ENCODE results near the gene RARA.

The RARA gene

GRCh38 chr17:40331743-40332641 is 23.0 kb downstream of the RARA start:
- Histone ChIP-seq H3K4me3 (peak overlapping the region in 5 of 10 experiments; percentile 22 to 64 (median 46); a peak in 10 of 20 replicates), H3K27ac (peak overlapping the region; percentile 48 to 99 (median 73)), H4K20me1 (peaks cover 0 to 23% (median 0%) of the 10 kb centered on the region in 11 experiments; a peak in 7 of 22 replicates), H3K9me3 (replicated peaks in 1 of 11) (no peaks in the 10 kb centered on the region), H3K36me3 (peaks cover 5 to 44% (median 15%) of the 10 kb centered on the region in 11 experiments; a peak in 16 of 22 replicates), H3K4me2 (peak overlapping the region; percentile 85 to 100 (median 99)), H3K4me1 (peaks cover 87 to 100% (median 100%) of the 10 kb centered on the region in 10 experiments), H3K27me3 (no peaks in the 10 kb centered on the region), H3K9ac (peak overlapping the region; percentile 44 to 76 (median 64); a peak in 20 of 22 replicates)
- TF ChIP-seq Cebpa-rat (IDR thresholded peaks at IDR 0.05), result no peak

DNA sequence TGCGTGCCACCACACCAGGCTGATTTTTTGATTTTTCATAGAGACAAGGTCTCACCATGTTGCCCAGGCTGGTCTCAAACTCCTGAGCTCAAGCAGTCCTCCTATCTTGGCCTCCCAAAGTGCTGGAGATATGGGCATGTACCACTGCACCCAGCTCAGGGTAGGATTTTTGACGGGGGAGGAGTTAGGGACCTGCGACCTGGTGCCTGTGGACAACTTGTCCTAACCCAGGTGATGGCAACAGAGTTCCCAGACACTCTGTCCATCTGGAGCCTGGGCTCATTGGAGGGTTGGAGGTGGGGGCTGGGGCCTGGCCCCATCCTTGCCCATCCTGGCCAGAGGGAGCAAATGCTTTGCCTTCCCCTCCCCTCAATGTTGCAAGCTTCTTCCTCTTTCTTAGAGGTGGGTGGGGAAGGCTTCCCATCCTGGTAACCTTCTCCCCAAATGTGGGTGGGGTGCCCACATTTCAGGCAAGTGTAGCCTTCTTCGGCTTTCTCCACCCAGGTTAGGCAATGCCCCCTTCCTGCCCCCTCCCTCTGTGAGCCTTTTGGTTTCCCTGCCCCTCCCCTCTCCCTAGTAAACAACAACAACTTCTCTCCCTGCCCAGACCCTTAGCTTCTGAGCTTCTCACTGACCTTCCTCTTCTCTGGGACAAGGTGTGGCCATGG is 24.9 kb downstream of the RARA start:
- H3K9ac ChIP-seq, result peak overlapping the region; percentile 28 to 66 (median 56); a peak in 18 of 22 replicates
- H4K20me1 ChIP-seq, result peaks cover 0 to 15% (median 0%) of the 10 kb centered on the region in 11 experiments; a peak in 4 of 22 replicates
- H3K27ac ChIP-seq, result peak overlapping the region; percentile 54 to 99 (median 72); a peak in 21 of 22 replicates
- H3K4me1 ChIP-seq, result peaks cover 87 to 100% (median 100%) of the 10 kb centered on the region in 10 experiments
- peak overlapping the region in 5 of 10 experiments; percentile 1 to 64 (median 46); a peak in 7 of 20 replicates for H3K4me3 ChIP-seq
- peaks cover 5 to 57% (median 15%) of the 10 kb centered on the region in 11 experiments; a peak in 16 of 22 replicates for H3K36me3 ChIP-seq
- TF ChIP-seq Cebpa-rat (IDR thresholded peaks at IDR 0.05), result peak in 6 of 11 experiments; percentile 35 to 73 (median 64); a peak in 9 of 22 replicates
- peak overlapping the region; percentile 85 to 100 (median 99) for H3K4me2 ChIP-seq
- H3K27me3 ChIP-seq, result no peaks in the 10 kb centered on the region
- H3K9me3 ChIP-seq (replicated peaks in 1 of 11), result 0 out of 22 replicates have a peak, but pooled peaks cover 0 to 4% (median 0%) of the 10 kb centered on the region in 11 experiments

- Histone ChIP-seq H3K9ac (peak overlapping the region in 3 of 11 experiments; percentile 57 to 63 (median 62); a peak in 5 of 22 replicates), H3K27ac (peak overlapping the region in 9 of 11 experiments; percentile 54 to 99 (median 73); a peak in 15 of 22 replicates), H3K4me1 (peaks cover 87 to 100% (median 100%) of the 10 kb centered on the region in 10 experiments), H3K4me3 (peak overlapping the region in 1 of 10 experiments; percentile 64; a peak in 2 of 20 replicates), H4K20me1 (peaks cover 0 to 25% (median 4%) of the 10 kb centered on the region in 11 experiments; a peak in 10 of 22 replicates), H3K36me3 (peaks cover 5 to 63% (median 15%) of the 10 kb centered on the region in 11 experiments; a peak in 16 of 22 replicates), H3K27me3 (no peaks in the 10 kb centered on the region), H3K4me2 (peak overlapping the region in 9 of 11 experiments; percentile 95 to 100 (median 99); a peak in 17 of 22 replicates), H3K9me3 (replicated peaks in 1 of 11) (0 out of 22 replicates have a peak, but pooled peaks cover 0 to 4% (median 0%) of the 10 kb centered on the region in 11 experiments)
- TF ChIP-seq Cebpa-rat (IDR thresholded peaks at IDR 0.05), result no peak
Measured at GRCh38 chr17:40335620-40336019, 26.6 kb downstream of the RARA start.

DNA sequence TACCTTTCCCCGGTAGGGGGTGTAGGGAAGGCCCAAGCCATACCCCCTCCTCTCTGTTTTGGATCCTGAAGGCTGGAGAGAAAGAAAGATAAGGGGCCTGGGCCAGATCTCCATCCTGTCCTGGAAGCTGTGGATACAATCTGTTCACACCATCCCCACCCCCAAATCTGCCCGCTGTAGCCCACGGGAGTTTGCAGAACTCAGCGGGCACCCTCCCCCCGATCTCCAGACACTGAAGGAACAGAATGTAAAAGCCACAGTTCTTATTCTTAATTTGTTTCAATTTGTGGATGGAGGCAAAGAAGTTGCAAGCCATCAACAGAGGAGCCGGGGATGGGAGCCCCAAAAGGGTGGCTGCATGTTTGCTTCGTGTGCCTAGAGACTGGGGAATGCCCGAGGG is 28.4 kb downstream of the RARA start:
- H3K9me3 ChIP-seq (replicated peaks in 1 of 11), result 0 out of 22 replicates have a peak, but pooled peaks cover 0 to 4% (median 0%) of the 10 kb centered on the region in 11 experiments
- no peak for TF ChIP-seq Cebpa-rat (IDR thresholded peaks at IDR 0.05)
- peak overlapping the region in 4 of 11 experiments; percentile 15 to 36 (median 34); a peak in 7 of 22 replicates for H3K9ac ChIP-seq
- peak overlapping the region; percentile 92 to 100 (median 99) for H3K4me2 ChIP-seq
- H4K20me1 ChIP-seq, result peaks cover 0 to 29% (median 0%) of the 10 kb centered on the region in 11 experiments; a peak in 9 of 22 replicates
- H3K4me3 ChIP-seq, result peak overlapping the region in 4 of 10 experiments; percentile 20 to 59 (median 28); a peak in 4 of 20 replicates
- peak overlapping the region in 10 of 11 experiments; percentile 52 to 92 (median 66); a peak in 18 of 22 replicates for H3K27ac ChIP-seq
- H3K27me3 ChIP-seq, result no peaks in the 10 kb centered on the region
- H3K36me3 ChIP-seq, result peaks cover 0 to 46% (median 5%) of the 10 kb centered on the region in 11 experiments; a peak in 8 of 22 replicates
- H3K4me1 ChIP-seq, result peaks cover 78 to 91% (median 88%) of the 10 kb centered on the region in 10 experiments

GRCh38 chr17:40338058-40338457 is 29.1 kb downstream of the RARA start:
- peak overlapping the region in 7 of 10 experiments; percentile 6 to 59 (median 20); a peak in 7 of 20 replicates for H3K4me3 ChIP-seq
- peak overlapping the region in 4 of 11 experiments; percentile 14 to 36 (median 23); a peak in 6 of 22 replicates for H3K9ac ChIP-seq
- peak overlapping the region; percentile 92 to 100 (median 99) for H3K4me2 ChIP-seq
- H3K27me3 ChIP-seq, result no peaks in the 10 kb centered on the region
- H4K20me1 ChIP-seq, result peaks cover 0 to 31% (median 4%) of the 10 kb centered on the region in 11 experiments; a peak in 10 of 22 replicates
- H3K9me3 ChIP-seq (replicated peaks in 1 of 11), result 0 out of 22 replicates have a peak, but pooled peaks cover 0 to 4% (median 0%) of the 10 kb centered on the region in 11 experiments
- H3K36me3 ChIP-seq, result peaks cover 0 to 39% (median 2%) of the 10 kb centered on the region in 11 experiments; a peak in 7 of 22 replicates
- peak overlapping the region; percentile 52 to 92 (median 66); a peak in 21 of 22 replicates for H3K27ac ChIP-seq
- no peak for TF ChIP-seq Cebpa-rat (IDR thresholded peaks at IDR 0.05)
- H3K4me1 ChIP-seq, result peaks cover 78 to 91% (median 85%) of the 10 kb centered on the region in 10 experiments

DNA sequence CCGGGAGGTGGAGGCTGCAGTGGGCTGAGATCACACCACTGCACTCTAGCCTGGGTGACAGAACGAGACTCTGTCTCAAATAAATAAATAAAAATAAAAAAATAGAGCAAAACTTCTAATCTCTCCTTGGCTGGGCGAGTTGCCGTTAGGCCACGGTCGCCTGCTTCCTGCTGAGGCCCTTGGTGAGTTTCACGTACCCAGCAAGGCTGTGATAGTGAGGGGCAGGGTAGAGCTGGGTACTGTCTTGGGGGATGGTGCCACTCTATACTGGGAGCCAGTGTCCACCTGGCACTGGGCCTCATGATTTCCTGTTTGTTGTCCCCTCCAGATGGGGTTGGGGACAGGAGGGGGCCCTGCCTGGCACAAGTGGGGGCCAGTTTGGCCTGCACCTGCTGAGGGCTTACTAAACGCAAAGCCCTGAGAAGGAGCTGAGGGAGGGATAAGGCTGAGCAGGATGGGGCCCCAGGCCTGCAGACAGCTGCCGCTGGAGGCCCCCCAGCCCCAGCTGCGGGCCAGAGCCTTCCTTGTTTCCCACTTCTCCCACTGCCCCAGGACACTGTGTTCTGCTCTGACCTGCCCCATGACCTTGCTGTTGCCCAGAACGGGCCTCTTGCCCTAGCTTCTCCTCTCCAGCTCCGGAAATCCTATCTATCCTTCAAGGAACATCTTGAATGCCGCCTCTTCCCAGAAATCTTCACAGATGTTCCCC is 30.1 kb downstream of the RARA start:
- Histone ChIP-seq H3K4me3 (peak overlapping the region in 9 of 10 experiments; percentile 5 to 59 (median 27); a peak in 11 of 20 replicates), H3K36me3 (peaks cover 0 to 32% (median 0%) of the 10 kb centered on the region in 11 experiments; a peak in 5 of 22 replicates), H3K9ac (peak overlapping the region; percentile 14 to 71 (median 56); a peak in 21 of 22 replicates), H3K27ac (peak overlapping the region; percentile 49 to 92 (median 66)), H3K9me3 (replicated peaks in 1 of 11) (0 out of 22 replicates have a peak, but pooled peaks cover 0 to 4% (median 0%) of the 10 kb centered on the region in 11 experiments), H3K27me3 (no peaks in the 10 kb centered on the region), H4K20me1 (peaks cover 0 to 42% (median 15%) of the 10 kb centered on the region in 11 experiments; a peak in 11 of 22 replicates), H3K4me1 (peaks cover 76 to 91% (median 85%) of the 10 kb centered on the region in 10 experiments), H3K4me2 (peak overlapping the region; percentile 92 to 100 (median 99))
- no peak for TF ChIP-seq Cebpa-rat (IDR thresholded peaks at IDR 0.05)

DNA sequence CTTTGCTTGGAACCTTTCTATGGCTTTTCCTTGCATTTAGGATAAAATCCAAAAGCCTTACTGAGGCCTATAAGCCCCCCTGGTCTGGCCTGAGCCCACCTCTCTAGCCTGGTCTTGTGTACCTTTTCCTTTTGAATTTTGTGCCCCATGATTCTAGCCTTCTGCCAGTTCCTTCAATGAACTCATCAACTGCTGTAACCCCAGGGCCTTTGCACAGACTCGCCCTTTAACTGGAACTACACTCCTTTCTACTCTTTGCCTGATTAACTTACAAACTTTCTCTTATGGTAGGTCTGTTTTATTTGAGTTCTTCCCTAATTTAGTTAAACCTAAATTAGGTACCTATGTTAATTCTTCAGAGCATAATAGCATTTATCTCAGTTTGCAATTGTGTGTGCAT is 31.3 kb downstream of the RARA start:
- Histone ChIP-seq H3K27ac (peak overlapping the region in 2 of 11 experiments; percentile 87 to 91; a peak in 4 of 22 replicates), H3K4me3 (peak overlapping the region in 5 of 10 experiments; percentile 79 to 89 (median 84); a peak in 8 of 20 replicates), H3K36me3 (peaks cover 0 to 32% (median 0%) of the 10 kb centered on the region in 11 experiments; a peak in 5 of 22 replicates), H3K4me1 (peaks cover 76 to 91% (median 85%) of the 10 kb centered on the region in 10 experiments), H3K27me3 (no peaks in the 10 kb centered on the region), H4K20me1 (peaks cover 0 to 54% (median 22%) of the 10 kb centered on the region in 11 experiments; a peak in 11 of 22 replicates), H3K4me2 (peak overlapping the region; percentile 92 to 100 (median 99)), H3K9ac (peak overlapping the region in 3 of 11 experiments; percentile 78 to 87 (median 82); a peak in 4 of 22 replicates), H3K9me3 (replicated peaks in 1 of 11) (0 out of 22 replicates have a peak, but pooled peaks cover 0 to 4% (median 0%) of the 10 kb centered on the region in 11 experiments)
- TF ChIP-seq Cebpa-rat (IDR thresholded peaks at IDR 0.05), result no peak
